ENCODE measurements around the gene MFN2. TPM values are rescaled to one million over a fixed set of nuclear protein-coding genes. Genes with fewer than 3 reads are reported as not detected.

MFN2 gene
- polyA plus RNA-seq, 3 donors from 2014 or later = 34.9 to 55.9 (median 37.7) TPM

- Mint-ChIP-seq H3K36me3 (peaks cover 7 to 12% (median 7%) of the 10 kb centered on the region in 3 donors), H3K27ac (no peak overlapping the region), H3K4me1 (peaks cover 10 to 13% of the 10 kb centered on the region in 2 donors), H3K27me3 (ENCODE audit: low read depth in 3 of 3) (peaks cover 0 to 2% (median 0%) of the 10 kb centered on the region in 3 donors), H3K9me3 (no peaks in the 10 kb centered on the region), H3K4me3 (no peak overlapping the region)
- no peak for DNase-seq
Measured at GRCh38 chr1:11970441-11971185, 9.6 kb upstream of the MFN2 start.

DNA sequence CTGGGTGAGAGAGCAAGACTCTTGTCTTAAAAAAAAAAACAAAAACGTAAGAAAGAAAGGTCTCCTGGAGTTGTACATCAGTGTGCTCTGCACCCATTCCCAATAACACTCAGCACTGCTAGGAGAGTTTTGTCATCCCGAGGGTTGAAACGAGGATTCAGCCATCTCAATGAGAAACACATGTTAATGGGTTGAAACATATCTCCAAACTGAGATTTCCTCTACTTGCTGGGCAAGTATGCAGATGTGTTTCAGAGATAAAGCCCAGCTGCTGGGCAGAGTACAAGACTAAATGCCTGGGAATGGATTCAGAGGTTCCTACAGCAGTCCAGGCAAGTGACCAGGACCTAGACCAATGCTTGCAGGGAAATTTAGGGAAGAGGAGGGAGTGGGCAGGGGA is 2.6 kb upstream of the MFN2 start:
- Mint-ChIP-seq H3K4me1 (peaks cover 32 to 37% of the 10 kb centered on the region in 2 donors), H3K27me3 (ENCODE audit: low read depth in 3 of 3) (peaks cover 0 to 13% (median 0%) of the 10 kb centered on the region in 3 donors), H3K27ac (peak overlapping the region in 2 of 6 donors; percentile 34), H3K4me3 (peak overlapping the region in 2 of 5 donors; percentile 41 to 52), H3K36me3 (peaks cover 4% of the 10 kb centered on the region in 3 donors), H3K9me3 (no peaks in the 10 kb centered on the region)
- no peak for DNase-seq

DNA sequence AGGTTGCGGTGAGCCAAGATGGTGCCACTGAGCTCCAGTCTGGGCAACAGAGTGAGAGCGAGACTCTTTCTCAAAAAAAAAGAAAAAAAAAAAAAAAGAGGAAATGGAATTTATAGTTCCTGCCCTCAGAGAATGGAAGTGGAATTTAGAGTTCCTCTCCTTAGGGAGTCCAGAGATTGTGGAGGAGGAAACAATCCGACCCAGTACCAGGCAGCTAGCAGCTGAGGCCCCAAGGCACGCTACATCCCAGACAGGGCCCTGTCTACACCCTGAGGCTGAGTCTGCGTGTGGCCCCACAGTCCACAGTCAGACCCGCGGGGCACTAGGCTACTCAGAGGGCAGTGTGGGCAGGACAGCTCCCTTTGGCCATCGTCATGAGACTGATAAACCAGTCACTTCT is 1.9 kb upstream of the MFN2 start:
- Mint-ChIP-seq H3K36me3 (peaks cover 4% of the 10 kb centered on the region in 3 donors), H3K4me1 (peaks cover 28 to 33% of the 10 kb centered on the region in 2 donors), H3K27ac (no peak overlapping the region), H3K27me3 (ENCODE audit: low read depth in 3 of 3) (peaks cover 0 to 13% (median 0%) of the 10 kb centered on the region in 3 donors), H3K4me3 (no peak overlapping the region), H3K9me3 (no peaks in the 10 kb centered on the region)
- no peak for DNase-seq

GRCh38 chr1:11979028-11979850 is 1.0 kb upstream of the MFN2 start:
- Mint-ChIP-seq H3K36me3 (peaks cover 4 to 11% (median 9%) of the 10 kb centered on the region in 3 donors), H3K27ac (peak overlapping the region; percentile 87 to 98 (median 91)), H3K27me3 (ENCODE audit: low read depth in 3 of 3) (peaks cover 0 to 13% (median 0%) of the 10 kb centered on the region in 3 donors), H3K9me3 (no peaks in the 10 kb centered on the region), H3K4me3 (peak overlapping the region; percentile 87 to 97 (median 92)), H3K4me1 (peaks cover 35 to 43% of the 10 kb centered on the region in 2 donors)
- DNase-seq = no peak

DNA sequence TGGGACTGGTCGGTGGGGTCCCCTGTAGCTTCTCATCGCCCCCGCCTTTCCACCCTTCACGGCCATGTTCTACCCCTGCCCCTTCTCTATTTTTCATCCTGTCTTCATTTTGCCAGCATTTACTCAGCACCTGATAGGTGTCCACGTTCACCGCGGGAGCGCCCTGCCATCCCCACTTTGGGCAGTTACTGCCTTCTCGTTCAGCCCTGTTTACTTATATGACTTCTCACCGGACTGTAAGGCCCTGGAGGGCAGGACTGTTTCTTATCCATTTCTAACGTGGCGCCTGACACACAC is 380 bp downstream of the MFN2 start:
- peak overlapping the region; percentile 87 to 98 (median 94) for H3K27ac Mint-ChIP-seq
- peaks cover 0 to 8% (median 7%) of the 10 kb centered on the region in 3 donors for H3K36me3 Mint-ChIP-seq

GRCh38 chr1:11981378-11982009 is 1.2 kb downstream of the MFN2 start:
- peaks cover 0 to 11% (median 0%) of the 10 kb centered on the region in 3 donors for H3K27me3 Mint-ChIP-seq (ENCODE audit: low read depth in 3 of 3)
- H3K4me1 Mint-ChIP-seq = peaks cover 47 to 60% of the 10 kb centered on the region in 2 donors
- DNase-seq = no peak
- H3K27ac Mint-ChIP-seq = peak overlapping the region; percentile 51 to 98 (median 92)
- H3K4me3 Mint-ChIP-seq = peak overlapping the region; percentile 66 to 97 (median 92)
- H3K9me3 Mint-ChIP-seq = no peaks in the 10 kb centered on the region
- peaks cover 0 to 13% (median 8%) of the 10 kb centered on the region in 3 donors for H3K36me3 Mint-ChIP-seq

More for the DNA sequence above, 380 bp downstream of the MFN2 start:
- H3K9me3 Mint-ChIP-seq = no peaks in the 10 kb centered on the region
- peaks cover 0 to 11% (median 0%) of the 10 kb centered on the region in 3 donors for H3K27me3 Mint-ChIP-seq (ENCODE audit: low read depth in 3 of 3)
- no peak for DNase-seq
- peak overlapping the region; percentile 91 to 97 (median 96) for H3K4me3 Mint-ChIP-seq
- H3K4me1 Mint-ChIP-seq = peaks cover 41 to 52% of the 10 kb centered on the region in 2 donors

- H3K27ac Mint-ChIP-seq = peak overlapping the region; percentile 51 to 98 (median 92)
- peak overlapping the region; percentile 66 to 97 (median 92) for H3K4me3 Mint-ChIP-seq
- H3K9me3 Mint-ChIP-seq = no peaks in the 10 kb centered on the region
- peaks cover 47 to 60% of the 10 kb centered on the region in 2 donors for H3K4me1 Mint-ChIP-seq
- H3K36me3 Mint-ChIP-seq = peaks cover 0 to 13% (median 8%) of the 10 kb centered on the region in 3 donors
- H3K27me3 Mint-ChIP-seq (ENCODE audit: low read depth in 3 of 3) = peaks cover 0 to 11% (median 0%) of the 10 kb centered on the region in 3 donors
- DNase-seq = peak in 1 of 3 donors; percentile 14
Measured at GRCh38 chr1:11982010-11982392, 1.8 kb downstream of the MFN2 start.

GRCh38 chr1:11984121-11984520 is 3.9 kb downstream of the MFN2 start:
- Mint-ChIP-seq H3K27me3 (ENCODE audit: low read depth in 3 of 3) (peaks cover 0 to 11% (median 0%) of the 10 kb centered on the region in 3 donors), H3K36me3 (peaks cover 2 to 14% (median 8%) of the 10 kb centered on the region in 3 donors), H3K9me3 (no peaks in the 10 kb centered on the region), H3K4me1 (peaks cover 50 to 63% of the 10 kb centered on the region in 2 donors), H3K4me3 (no peak overlapping the region), H3K27ac (peak overlapping the region in 3 of 6 donors; percentile 17 to 47 (median 28))
- no peak for DNase-seq

DNA sequence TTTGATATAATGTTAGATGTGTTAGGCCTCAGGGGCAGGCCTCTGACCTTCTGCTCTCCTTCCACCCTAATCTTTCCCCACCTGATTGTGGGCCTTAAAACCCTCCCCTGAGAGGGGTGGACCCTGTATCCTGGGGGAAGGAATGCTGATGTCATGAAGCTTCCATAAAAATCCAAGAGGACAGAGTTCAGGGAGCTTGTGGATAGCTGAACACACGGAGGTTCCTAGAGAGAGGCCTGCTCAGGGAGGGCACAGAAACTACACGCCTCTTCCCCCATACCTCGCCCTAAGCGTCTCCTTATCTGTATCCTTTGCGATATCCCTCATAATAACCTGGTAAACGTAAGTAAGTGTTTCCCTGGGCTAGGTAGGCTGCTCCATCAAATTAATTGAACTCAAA is 4.3 kb downstream of the MFN2 start:
- Mint-ChIP-seq H3K27me3 (ENCODE audit: low read depth in 3 of 3) (peaks cover 0 to 9% (median 0%) of the 10 kb centered on the region in 3 donors), H3K36me3 (peaks cover 4 to 18% (median 8%) of the 10 kb centered on the region in 3 donors), H3K27ac (no peak overlapping the region), H3K4me3 (no peak overlapping the region), H3K4me1 (peaks cover 47 to 64% of the 10 kb centered on the region in 2 donors), H3K9me3 (no peaks in the 10 kb centered on the region)
- no peak for DNase-seq

DNA sequence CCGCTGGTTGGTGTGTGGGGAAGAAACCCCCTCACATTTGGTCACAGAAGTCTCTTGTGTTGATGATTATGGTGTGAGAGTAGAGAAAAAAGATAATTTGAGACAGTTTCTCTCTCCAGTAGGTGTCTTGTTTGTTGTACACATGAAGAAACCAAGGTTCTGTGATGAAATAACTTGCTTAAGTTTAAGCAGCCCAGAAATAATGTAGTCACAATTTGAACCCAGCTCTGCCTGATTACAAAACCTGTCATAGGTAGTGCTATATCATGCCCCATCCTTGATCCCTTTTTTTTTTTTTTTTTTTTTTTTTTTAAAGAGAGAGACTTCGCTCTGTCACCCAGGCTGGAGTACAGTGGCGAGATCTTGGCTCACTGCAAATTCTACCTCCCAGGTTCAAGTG is 4.9 kb downstream of the MFN2 start:
- peaks cover 6 to 23% (median 13%) of the 10 kb centered on the region in 3 donors for H3K36me3 Mint-ChIP-seq
- H3K27ac Mint-ChIP-seq = no peak overlapping the region
- H3K9me3 Mint-ChIP-seq = no peaks in the 10 kb centered on the region
- no peak for DNase-seq
- H3K4me3 Mint-ChIP-seq = no peak overlapping the region
- H3K4me1 Mint-ChIP-seq = peaks cover 48 to 64% of the 10 kb centered on the region in 2 donors
- H3K27me3 Mint-ChIP-seq (ENCODE audit: low read depth in 3 of 3) = peaks cover 0 to 7% (median 0%) of the 10 kb centered on the region in 3 donors

- no peak for DNase-seq
- no peak overlapping the region for H3K4me3 Mint-ChIP-seq
- peaks cover 9 to 28% (median 19%) of the 10 kb centered on the region in 3 donors for H3K36me3 Mint-ChIP-seq
- H3K9me3 Mint-ChIP-seq = no peaks in the 10 kb centered on the region
- peaks cover 0 to 3% (median 0%) of the 10 kb centered on the region in 3 donors for H3K27me3 Mint-ChIP-seq (ENCODE audit: low read depth in 3 of 3)
- H3K4me1 Mint-ChIP-seq = peaks cover 48 to 64% of the 10 kb centered on the region in 2 donors
- peak overlapping the region in 2 of 6 donors; percentile 22 to 65 for H3K27ac Mint-ChIP-seq
Measured at GRCh38 chr1:11985851-11986250, 5.6 kb downstream of the MFN2 start.

GRCh38 chr1:11989669-11990068 is 9.4 kb downstream of the MFN2 start:
- no peak for DNase-seq
- Mint-ChIP-seq H3K27ac (no peak overlapping the region), H3K9me3 (no peaks in the 10 kb centered on the region), H3K4me3 (no peak overlapping the region), H3K36me3 (peaks cover 9 to 39% (median 14%) of the 10 kb centered on the region in 3 donors), H3K27me3 (ENCODE audit: low read depth in 3 of 3) (no peaks in the 10 kb centered on the region), H3K4me1 (peaks cover 21 to 31% of the 10 kb centered on the region in 2 donors)

DNA sequence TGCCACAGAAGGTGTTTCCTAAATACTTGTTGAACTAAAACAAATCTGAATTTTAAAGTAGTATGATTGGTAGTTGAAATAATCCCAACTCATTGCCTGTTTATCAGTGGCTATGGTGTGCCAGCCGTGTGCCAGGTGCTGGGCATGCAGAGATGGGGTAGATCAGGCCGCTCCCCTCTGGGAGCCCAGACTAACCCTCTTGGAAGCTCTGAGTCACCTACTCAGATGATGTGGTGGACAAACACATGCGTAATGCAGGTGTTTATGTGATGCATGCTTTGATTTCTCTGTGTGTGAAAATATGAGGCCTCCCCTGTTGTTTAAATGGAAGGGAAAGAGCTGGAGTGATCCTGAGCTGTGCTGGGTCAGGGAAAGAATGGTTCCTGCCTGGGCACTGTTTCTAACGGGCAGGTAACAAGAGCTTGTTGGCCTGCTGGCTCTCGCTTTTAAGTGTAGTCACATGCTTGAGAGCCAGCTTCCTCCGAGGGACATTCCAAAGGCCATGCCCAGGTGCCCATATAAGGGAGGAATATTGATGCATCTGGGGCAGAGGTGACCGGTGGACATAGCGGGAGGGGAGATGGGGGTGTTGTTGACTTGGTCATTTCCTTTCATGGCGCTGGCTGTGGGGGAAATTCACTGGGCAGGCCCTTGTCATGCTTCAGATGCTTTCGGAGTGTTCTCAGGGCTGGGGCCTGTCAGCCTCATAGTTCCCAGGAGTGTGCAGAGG is 10.2 kb downstream of the MFN2 start:
- Mint-ChIP-seq H3K27ac (no peak overlapping the region), H3K27me3 (ENCODE audit: low read depth in 3 of 3) (no peaks in the 10 kb centered on the region), H3K9me3 (no peaks in the 10 kb centered on the region), H3K36me3 (peaks cover 9 to 44% (median 15%) of the 10 kb centered on the region in 3 donors), H3K4me1 (peaks cover 20 to 26% of the 10 kb centered on the region in 2 donors), H3K4me3 (no peak overlapping the region)
- DNase-seq = no peak
